ENCODE results near the gene CALB2. TPM values are rescaled to one million over a fixed set of nuclear protein-coding genes. Genes with fewer than 3 reads are reported as not detected.

CALB2 gene
- total RNA-seq, 1 experiment from 2014 or later = 1.6 TPM

DNA sequence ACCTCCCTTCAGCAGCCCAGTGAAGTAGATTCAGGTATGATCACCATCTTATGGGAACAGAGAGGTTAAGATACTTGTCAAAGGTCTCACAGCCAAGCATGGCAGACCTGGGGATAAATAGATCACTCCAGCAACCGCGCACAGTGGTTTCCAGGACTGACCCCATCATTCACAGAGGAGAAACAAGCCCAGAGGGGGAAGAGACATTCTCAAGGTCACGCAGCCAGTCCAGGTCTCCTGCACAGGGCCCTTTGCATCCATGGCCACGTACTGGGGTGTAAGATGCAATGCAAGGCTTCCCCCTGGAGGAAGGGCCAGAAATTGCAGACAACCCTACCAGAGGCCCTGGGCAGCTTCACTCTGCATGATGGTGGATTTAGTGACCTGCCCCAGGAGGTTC lies 63.4 kb downstream of the CALB2 start:
- DNase-seq (ENCODE audit: low spot score) (peak; percentile 75), ATAC-seq (peak; percentile 4; the same call in 1 of the 2 replicates)
- H3K4me1 Mint-ChIP-seq = peaks cover 12% of the 10 kb centered on the region
- H3K4me3 Mint-ChIP-seq = no peak overlapping the region
- H3K27ac Mint-ChIP-seq = no peak overlapping the region
- CTCF ChIA-PET = interaction anchor here (0.8 to 6.4 kb wide), 21 partner anchors 9 to 204 kb away, joined by 3 to 76 read pairs (median 4); partner anchors contain the start of genes CHST4 and MARVELD3
- no peaks in the 10 kb centered on the region for H3K36me3 Mint-ChIP-seq
- POLR2A ChIA-PET = interaction anchor here (1.2 kb wide), 1 partner anchor 9 kb away, joined by 3 read pairs; no protein-coding TSS in a partner anchor
- TF ChIP-seq, protein P1, sequence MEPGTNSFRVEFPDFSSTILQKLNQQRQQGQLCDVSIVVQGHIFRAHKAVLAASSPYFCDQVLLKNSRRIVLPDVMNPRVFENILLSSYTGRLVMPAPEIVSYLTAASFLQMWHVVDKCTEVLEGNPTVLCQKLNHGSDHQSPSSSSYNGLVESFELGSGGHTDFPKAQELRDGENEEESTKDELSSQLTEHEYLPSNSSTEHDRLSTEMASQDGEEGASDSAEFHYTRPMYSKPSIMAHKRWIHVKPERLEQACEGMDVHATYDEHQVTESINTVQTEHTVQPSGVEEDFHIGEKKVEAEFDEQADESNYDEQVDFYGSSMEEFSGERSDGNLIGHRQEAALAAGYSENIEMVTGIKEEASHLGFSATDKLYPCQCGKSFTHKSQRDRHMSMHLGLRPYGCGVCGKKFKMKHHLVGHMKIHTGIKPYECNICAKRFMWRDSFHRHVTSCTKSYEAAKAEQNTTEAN (CRISPR knock-in tag; IDR thresholded peaks at IDR 0.05) = no peak
- TF ChIP-seq, protein P2, sequence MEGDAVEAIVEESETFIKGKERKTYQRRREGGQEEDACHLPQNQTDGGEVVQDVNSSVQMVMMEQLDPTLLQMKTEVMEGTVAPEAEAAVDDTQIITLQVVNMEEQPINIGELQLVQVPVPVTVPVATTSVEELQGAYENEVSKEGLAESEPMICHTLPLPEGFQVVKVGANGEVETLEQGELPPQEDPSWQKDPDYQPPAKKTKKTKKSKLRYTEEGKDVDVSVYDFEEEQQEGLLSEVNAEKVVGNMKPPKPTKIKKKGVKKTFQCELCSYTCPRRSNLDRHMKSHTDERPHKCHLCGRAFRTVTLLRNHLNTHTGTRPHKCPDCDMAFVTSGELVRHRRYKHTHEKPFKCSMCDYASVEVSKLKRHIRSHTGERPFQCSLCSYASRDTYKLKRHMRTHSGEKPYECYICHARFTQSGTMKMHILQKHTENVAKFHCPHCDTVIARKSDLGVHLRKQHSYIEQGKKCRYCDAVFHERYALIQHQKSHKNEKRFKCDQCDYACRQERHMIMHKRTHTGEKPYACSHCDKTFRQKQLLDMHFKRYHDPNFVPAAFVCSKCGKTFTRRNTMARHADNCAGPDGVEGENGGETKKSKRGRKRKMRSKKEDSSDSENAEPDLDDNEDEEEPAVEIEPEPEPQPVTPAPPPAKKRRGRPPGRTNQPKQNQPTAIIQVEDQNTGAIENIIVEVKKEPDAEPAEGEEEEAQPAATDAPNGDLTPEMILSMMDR (IDR thresholded peaks at IDR 0.05) = peak; percentile 70
- H3K27me3 Mint-ChIP-seq (ENCODE audit: low read depth) = peaks cover 46% of the 10 kb centered on the region
- H3K9me3 Mint-ChIP-seq = no peaks in the 10 kb centered on the region

DNA sequence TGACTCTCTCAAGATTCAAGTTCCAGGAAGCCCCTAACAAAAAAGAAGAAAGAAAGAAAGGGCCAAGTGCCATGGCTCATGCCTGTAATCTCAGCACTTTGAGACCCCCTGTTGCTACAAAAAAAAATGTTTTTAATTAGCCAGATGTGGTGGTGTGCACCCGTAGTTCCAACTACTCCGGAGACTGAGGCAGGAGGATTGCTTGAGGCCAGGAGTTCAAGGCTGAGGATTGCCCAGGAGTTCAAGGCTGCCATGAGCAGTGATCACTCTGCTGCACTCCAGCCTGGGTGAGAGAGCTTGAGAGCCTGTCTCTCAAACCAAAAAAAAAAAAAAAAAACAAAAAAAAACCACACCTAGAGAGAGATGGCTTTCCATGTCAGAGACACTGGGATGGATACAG lies 64.5 kb downstream of the CALB2 start:
- Mint-ChIP-seq H3K36me3 (no peaks in the 10 kb centered on the region), H3K4me1 (peaks cover 16% of the 10 kb centered on the region), H3K9me3 (no peaks in the 10 kb centered on the region), H3K4me3 (no peak overlapping the region), H3K27me3 (ENCODE audit: low read depth) (peaks cover 46% of the 10 kb centered on the region), H3K27ac (no peak overlapping the region)
- ATAC-seq = no peak
- POLR2A ChIA-PET = no interaction called here
- CTCF ChIA-PET = interaction anchor here (0.6 to 6.4 kb wide), 8 partner anchors 10 to 639 kb away, joined by 3 to 76 read pairs (median 4); no protein-coding TSS in a partner anchor
- no peak for DNase-seq (ENCODE audit: low spot score)
- no peak for TF ChIP-seq CBFB (CRISPR knock-in tag; IDR thresholded peaks at IDR 0.05; ENCODE audit: low read depth)
- TF ChIP-seq, protein P3, sequence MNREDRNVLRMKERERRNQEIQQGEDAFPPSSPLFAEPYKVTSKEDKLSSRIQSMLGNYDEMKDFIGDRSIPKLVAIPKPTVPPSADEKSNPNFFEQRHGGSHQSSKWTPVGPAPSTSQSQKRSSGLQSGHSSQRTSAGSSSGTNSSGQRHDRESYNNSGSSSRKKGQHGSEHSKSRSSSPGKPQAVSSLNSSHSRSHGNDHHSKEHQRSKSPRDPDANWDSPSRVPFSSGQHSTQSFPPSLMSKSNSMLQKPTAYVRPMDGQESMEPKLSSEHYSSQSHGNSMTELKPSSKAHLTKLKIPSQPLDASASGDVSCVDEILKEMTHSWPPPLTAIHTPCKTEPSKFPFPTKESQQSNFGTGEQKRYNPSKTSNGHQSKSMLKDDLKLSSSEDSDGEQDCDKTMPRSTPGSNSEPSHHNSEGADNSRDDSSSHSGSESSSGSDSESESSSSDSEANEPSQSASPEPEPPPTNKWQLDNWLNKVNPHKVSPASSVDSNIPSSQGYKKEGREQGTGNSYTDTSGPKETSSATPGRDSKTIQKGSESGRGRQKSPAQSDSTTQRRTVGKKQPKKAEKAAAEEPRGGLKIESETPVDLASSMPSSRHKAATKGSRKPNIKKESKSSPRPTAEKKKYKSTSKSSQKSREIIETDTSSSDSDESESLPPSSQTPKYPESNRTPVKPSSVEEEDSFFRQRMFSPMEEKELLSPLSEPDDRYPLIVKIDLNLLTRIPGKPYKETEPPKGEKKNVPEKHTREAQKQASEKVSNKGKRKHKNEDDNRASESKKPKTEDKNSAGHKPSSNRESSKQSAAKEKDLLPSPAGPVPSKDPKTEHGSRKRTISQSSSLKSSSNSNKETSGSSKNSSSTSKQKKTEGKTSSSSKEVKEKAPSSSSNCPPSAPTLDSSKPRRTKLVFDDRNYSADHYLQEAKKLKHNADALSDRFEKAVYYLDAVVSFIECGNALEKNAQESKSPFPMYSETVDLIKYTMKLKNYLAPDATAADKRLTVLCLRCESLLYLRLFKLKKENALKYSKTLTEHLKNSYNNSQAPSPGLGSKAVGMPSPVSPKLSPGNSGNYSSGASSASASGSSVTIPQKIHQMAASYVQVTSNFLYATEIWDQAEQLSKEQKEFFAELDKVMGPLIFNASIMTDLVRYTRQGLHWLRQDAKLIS (CRISPR knock-in tag; IDR thresholded peaks at IDR 0.05; ENCODE audit: borderline replicate concordance) = no peak
- TF ChIP-seq ELF4 (CRISPR knock-in tag; IDR thresholded peaks at IDR 0.05; ENCODE audit: low read depth) = no peak
- no peak for TF ChIP-seq ZNF121 (CRISPR knock-in tag; IDR thresholded peaks at IDR 0.05)
- TF ChIP-seq, protein P4, sequence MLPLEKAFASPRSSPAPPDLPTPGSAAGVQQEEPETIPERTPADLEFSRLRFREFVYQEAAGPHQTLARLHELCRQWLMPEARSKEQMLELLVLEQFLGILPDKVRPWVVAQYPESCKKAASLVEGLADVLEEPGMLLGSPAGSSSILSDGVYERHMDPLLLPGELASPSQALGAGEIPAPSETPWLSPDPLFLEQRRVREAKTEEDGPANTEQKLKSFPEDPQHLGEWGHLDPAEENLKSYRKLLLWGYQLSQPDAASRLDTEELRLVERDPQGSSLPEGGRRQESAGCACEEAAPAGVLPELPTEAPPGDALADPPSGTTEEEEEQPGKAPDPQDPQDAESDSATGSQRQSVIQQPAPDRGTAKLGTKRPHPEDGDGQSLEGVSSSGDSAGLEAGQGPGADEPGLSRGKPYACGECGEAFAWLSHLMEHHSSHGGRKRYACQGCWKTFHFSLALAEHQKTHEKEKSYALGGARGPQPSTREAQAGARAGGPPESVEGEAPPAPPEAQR (CRISPR knock-in tag; IDR thresholded peaks at IDR 0.05) = no peak
- TF ChIP-seq MYBL2 (CRISPR knock-in tag; IDR thresholded peaks at IDR 0.05) = no peak
- no peak for TF ChIP-seq JUN (CRISPR knock-in tag; IDR thresholded peaks at IDR 0.05)
- TF ChIP-seq ZNF219 (CRISPR knock-in tag; IDR thresholded peaks at IDR 0.05; ENCODE audit: borderline replicate concordance) = no peak
- TF ChIP-seq CREM (CRISPR knock-in tag; IDR thresholded peaks at IDR 0.05) = no peak
- no peak for TF ChIP-seq OVOL2 (CRISPR knock-in tag; IDR thresholded peaks at IDR 0.05; ENCODE audit: borderline replicate concordance)
- no peak for TF ChIP-seq MXD4 (CRISPR knock-in tag; IDR thresholded peaks at IDR 0.05; ENCODE audit: borderline replicate concordance)
- no peak for TF ChIP-seq TCF7 (CRISPR knock-in tag; IDR thresholded peaks at IDR 0.05; ENCODE audit: low read depth)
- no peak for TF ChIP-seq ZNF263 (CRISPR knock-in tag; IDR thresholded peaks at IDR 0.05; ENCODE audit: low read depth)
- TF ChIP-seq EMX1 (CRISPR knock-in tag; IDR thresholded peaks at IDR 0.05) = no peak
- no peak for TF ChIP-seq SMAD3 (CRISPR knock-in tag; IDR thresholded peaks at IDR 0.05; ENCODE audit: borderline replicate concordance)
- TF ChIP-seq, protein P5, sequence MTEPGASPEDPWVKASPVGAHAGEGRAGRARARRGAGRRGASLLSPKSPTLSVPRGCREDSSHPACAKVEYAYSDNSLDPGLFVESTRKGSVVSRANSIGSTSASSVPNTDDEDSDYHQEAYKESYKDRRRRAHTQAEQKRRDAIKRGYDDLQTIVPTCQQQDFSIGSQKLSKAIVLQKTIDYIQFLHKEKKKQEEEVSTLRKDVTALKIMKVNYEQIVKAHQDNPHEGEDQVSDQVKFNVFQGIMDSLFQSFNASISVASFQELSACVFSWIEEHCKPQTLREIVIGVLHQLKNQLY (CRISPR knock-in tag; IDR thresholded peaks at IDR 0.05) = no peak
- TF ChIP-seq, protein P6, sequence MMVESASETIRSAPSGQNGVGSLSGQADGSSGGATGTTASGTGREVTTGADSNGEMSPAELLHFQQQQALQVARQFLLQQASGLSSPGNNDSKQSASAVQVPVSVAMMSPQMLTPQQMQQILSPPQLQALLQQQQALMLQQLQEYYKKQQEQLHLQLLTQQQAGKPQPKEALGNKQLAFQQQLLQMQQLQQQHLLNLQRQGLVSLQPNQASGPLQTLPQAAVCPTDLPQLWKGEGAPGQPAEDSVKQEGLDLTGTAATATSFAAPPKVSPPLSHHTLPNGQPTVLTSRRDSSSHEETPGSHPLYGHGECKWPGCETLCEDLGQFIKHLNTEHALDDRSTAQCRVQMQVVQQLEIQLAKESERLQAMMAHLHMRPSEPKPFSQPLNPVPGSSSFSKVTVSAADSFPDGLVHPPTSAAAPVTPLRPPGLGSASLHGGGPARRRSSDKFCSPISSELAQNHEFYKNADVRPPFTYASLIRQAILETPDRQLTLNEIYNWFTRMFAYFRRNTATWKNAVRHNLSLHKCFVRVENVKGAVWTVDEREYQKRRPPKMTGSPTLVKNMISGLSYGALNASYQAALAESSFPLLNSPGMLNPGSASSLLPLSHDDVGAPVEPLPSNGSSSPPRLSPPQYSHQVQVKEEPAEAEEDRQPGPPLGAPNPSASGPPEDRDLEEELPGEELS (CRISPR knock-in tag; IDR thresholded peaks at IDR 0.05) = no peak
- no peak for TF ChIP-seq ZNF423 (CRISPR knock-in tag; IDR thresholded peaks at IDR 0.05)

All from WTC11 (cell line).